Measurements from ENCODE around the gene DIRAS3. TPM values are rescaled to one million over a fixed set of nuclear protein-coding genes. Genes with fewer than 3 reads are reported as not detected.

DIRAS3 gene
- total RNA-seq, 1 donor from 2014 or later: 1.3 TPM

DNA sequence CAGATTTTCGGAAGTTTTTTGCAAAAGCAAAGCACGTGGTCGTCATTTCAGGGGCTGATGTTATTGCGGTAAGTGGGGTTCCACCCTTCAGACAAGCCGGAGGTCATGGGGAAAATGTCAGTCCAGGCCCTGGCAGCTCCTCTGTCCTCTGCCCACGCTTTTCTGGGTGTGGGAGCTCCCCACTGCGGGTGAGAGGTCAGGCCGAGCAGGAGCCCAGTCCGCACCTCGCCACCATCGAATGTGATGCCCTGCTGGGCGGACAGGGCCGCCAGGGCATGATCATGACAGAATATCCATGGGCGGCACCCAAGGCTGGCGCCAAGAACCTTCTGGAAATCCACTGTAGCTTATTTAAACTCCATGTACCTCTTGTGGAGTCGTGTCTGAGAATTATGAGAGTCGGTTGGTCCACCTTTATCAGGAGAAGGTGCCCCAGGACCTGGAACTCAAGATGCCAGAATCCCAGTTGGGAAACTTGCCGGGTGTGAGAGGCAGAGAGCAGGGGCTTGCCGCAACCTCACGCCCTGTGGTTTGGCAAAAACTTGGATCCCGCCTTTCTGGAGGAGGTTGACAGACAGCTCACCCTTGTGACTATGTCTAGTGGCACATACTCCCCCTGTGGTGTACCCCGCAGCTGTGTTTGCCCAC, 6.9 kb downstream of the DIRAS3 start:
- Mint-ChIP-seq H3K36me3 (no peaks in the 10 kb centered on the region), H3K27ac (no peak overlapping the region), H3K27me3 (ENCODE audit: insufficient read depth, low read depth) (peaks cover 5% of the 10 kb centered on the region), H3K9me3 (peaks cover 7% of the 10 kb centered on the region), H3K4me3 (no peak overlapping the region), H3K4me1 (no peaks in the 10 kb centered on the region)
- TF ChIP-seq, protein P1, sequence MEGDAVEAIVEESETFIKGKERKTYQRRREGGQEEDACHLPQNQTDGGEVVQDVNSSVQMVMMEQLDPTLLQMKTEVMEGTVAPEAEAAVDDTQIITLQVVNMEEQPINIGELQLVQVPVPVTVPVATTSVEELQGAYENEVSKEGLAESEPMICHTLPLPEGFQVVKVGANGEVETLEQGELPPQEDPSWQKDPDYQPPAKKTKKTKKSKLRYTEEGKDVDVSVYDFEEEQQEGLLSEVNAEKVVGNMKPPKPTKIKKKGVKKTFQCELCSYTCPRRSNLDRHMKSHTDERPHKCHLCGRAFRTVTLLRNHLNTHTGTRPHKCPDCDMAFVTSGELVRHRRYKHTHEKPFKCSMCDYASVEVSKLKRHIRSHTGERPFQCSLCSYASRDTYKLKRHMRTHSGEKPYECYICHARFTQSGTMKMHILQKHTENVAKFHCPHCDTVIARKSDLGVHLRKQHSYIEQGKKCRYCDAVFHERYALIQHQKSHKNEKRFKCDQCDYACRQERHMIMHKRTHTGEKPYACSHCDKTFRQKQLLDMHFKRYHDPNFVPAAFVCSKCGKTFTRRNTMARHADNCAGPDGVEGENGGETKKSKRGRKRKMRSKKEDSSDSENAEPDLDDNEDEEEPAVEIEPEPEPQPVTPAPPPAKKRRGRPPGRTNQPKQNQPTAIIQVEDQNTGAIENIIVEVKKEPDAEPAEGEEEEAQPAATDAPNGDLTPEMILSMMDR (IDR thresholded peaks at IDR 0.05): no peak
- TF ChIP-seq EZH2phosphoT487 (IDR thresholded peaks at IDR 0.05) (no peak), EZH2 (IDR thresholded peaks at IDR 0.05) (no peak)
- H3K27me3 ChIP-seq: peaks cover 6% of the 10 kb centered on the region
- no peak overlapping the region for H3K9ac ChIP-seq
- H4K20me1 ChIP-seq (ENCODE audit: low read depth): no peaks in the 10 kb centered on the region
- DNase-seq (ENCODE audit: low spot score): no peak
- no peak overlapping the region for H3K4me3 ChIP-seq
- H3K27ac ChIP-seq: no peak overlapping the region
- no peaks in the 10 kb centered on the region for H3K4me1 ChIP-seq
- H3K4me2 ChIP-seq: no peak overlapping the region
- no peak overlapping the region for H2AFZ ChIP-seq (replicated peaks)
- no peaks in the 10 kb centered on the region for H3K36me3 ChIP-seq
- H3K9me3 ChIP-seq (ENCODE audit: low read depth): no peaks in the 10 kb centered on the region
- no peaks in the 10 kb centered on the region for H3F3A ChIP-seq (ENCODE audit: low read depth)
- no peaks in the 10 kb centered on the region for H3K79me2 ChIP-seq (ENCODE audit: low read depth)

DNA sequence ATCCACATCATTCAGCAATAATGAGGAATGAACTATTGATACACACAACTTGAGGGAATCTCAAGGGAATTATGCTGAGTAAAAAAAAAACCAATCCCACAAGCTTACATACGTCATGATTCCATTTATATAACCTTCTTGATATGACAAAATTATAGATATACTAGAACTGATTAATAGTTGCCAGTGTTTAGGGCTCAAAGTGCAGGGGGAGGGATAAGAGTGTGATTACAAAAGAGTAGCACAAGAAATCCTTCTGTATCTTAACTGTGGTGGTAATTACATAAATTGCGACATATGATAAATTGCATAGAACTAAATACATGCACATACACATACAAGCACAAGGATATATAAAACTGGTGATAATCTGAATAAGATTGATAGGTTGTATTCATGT, 13.5 kb downstream of the DIRAS3 start:
- Histone ChIP-seq H3K9me3 (ENCODE audit: low read depth) (peaks cover 4% of the 10 kb centered on the region), H2AFZ (replicated peaks) (no peak overlapping the region), H3F3A (ENCODE audit: low read depth) (no peaks in the 10 kb centered on the region), H3K36me3 (no peaks in the 10 kb centered on the region), H3K4me2 (no peak overlapping the region), H3K4me3 (no peak overlapping the region), H3K27ac (no peak overlapping the region), H3K27me3 (no peaks in the 10 kb centered on the region), H3K9ac (no peak overlapping the region), H4K20me1 (ENCODE audit: low read depth) (no peaks in the 10 kb centered on the region), H3K79me2 (ENCODE audit: low read depth) (no peaks in the 10 kb centered on the region), H3K4me1 (no peaks in the 10 kb centered on the region)
- Mint-ChIP-seq H3K27ac (no peak overlapping the region), H3K9me3 (peaks cover 19% of the 10 kb centered on the region), H3K36me3 (no peaks in the 10 kb centered on the region), H3K4me3 (no peak overlapping the region), H3K27me3 (ENCODE audit: insufficient read depth, low read depth) (no peaks in the 10 kb centered on the region), H3K4me1 (no peaks in the 10 kb centered on the region)
- TF ChIP-seq, protein P1 (IDR thresholded peaks at IDR 0.05): no peak
- no peak for TF ChIP-seq EZH2 (IDR thresholded peaks at IDR 0.05)
- no peak for TF ChIP-seq EZH2phosphoT487 (IDR thresholded peaks at IDR 0.05)
- no peak for DNase-seq (ENCODE audit: low spot score)

DNA sequence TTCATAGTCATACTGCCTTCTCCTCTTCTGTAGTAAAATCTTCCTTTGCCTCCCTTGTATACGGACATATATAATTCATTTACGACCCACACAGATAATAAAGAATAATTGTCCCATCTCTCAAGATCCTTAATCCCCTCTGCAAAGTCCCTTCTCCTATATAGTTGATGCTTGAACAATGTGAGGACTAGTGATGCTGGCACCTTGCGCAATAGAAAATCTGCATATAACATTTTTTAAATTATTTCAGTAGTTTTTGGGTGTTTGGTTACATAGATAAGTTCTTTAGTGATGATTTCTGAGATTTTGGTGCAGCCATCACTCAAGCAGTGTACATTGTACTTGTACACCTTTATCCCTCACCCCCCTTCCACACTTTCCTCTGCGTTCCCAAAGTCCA, 21.0 kb downstream of the DIRAS3 start:
- no peaks in the 10 kb centered on the region for H3K9me3 ChIP-seq (ENCODE audit: low read depth)
- Mint-ChIP-seq H3K27me3 (ENCODE audit: insufficient read depth, low read depth) (no peaks in the 10 kb centered on the region), H3K27ac (no peak overlapping the region), H3K4me1 (no peaks in the 10 kb centered on the region), H3K4me3 (no peak overlapping the region), H3K36me3 (no peaks in the 10 kb centered on the region), H3K9me3 (peaks cover 2% of the 10 kb centered on the region)
- H3K4me1 ChIP-seq: no peaks in the 10 kb centered on the region
- no peaks in the 10 kb centered on the region for H3K27me3 ChIP-seq
- TF ChIP-seq EZH2 (IDR thresholded peaks at IDR 0.05) (no peak), EZH2phosphoT487 (IDR thresholded peaks at IDR 0.05) (no peak)
- TF ChIP-seq, protein P1 (IDR thresholded peaks at IDR 0.05): no peak
- no peak overlapping the region for H3K9ac ChIP-seq
- no peak overlapping the region for H2AFZ ChIP-seq (replicated peaks)
- no peak overlapping the region for H3K4me2 ChIP-seq
- H3K27ac ChIP-seq: no peak overlapping the region
- no peak for DNase-seq (ENCODE audit: low spot score)
- no peaks in the 10 kb centered on the region for H3K36me3 ChIP-seq
- no peaks in the 10 kb centered on the region for H4K20me1 ChIP-seq (ENCODE audit: low read depth)
- no peaks in the 10 kb centered on the region for H3F3A ChIP-seq (ENCODE audit: low read depth)
- H3K4me3 ChIP-seq: no peak overlapping the region
- no peaks in the 10 kb centered on the region for H3K79me2 ChIP-seq (ENCODE audit: low read depth)

Measured in neural progenitor cell (in vitro differentiated cells).